HS-27A (cell line): ENCODE results near the gene SEPHS1.
"Not testable (repeated sequence)": the region's sequence is repeated elsewhere in the genome, so short reads cannot be mapped to it uniquely, and the experiment has no call there.

Experiments
- DNase-seq: peaks from one replicate; pipeline ENCODE4 v3.0.0-alpha.2; 2012; ENCODE audit warnings: low read depth, missing footprints

Gene SEPHS1

DNA sequence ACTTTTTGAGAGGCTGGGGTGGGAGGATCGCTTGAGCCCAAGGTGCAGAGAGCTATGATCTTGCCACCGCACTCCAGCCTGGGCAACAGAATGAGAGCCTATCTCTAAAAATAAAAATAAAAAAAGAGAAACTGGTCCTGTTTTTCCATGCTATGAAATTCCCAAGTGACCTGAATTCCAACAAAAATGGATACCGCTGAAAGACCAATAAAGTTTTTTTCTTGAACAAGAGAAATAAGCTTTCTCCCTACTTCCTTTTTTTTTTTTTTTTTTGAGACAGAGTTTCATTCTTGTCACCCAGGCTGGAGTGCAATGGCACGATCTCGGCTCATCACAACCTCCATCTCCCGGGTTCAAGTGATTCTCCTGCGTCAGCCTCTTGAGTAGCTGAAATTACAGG is 12.5 kb upstream of the SEPHS1 start:
- DNase-seq, result no peak

DNA sequence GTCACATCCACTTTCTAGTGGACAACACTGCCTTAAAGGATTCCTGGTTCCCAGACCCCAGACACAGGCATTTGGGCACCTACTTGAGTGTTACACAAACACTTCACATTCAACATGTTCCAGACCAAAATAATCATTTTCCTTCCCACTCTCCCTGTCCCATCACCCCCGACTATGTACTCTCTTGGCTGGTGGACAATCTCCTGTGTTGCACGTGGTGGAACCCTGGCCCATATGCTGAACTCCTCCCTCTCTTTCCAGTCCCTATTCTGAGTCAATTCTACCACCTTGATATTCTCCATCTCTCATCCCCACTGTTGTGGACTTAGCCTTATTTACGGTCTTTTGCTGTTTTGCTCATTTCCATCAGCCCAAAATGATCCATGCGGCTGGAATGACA is 8.3 kb upstream of the SEPHS1 start:
- no peak for DNase-seq

DNA sequence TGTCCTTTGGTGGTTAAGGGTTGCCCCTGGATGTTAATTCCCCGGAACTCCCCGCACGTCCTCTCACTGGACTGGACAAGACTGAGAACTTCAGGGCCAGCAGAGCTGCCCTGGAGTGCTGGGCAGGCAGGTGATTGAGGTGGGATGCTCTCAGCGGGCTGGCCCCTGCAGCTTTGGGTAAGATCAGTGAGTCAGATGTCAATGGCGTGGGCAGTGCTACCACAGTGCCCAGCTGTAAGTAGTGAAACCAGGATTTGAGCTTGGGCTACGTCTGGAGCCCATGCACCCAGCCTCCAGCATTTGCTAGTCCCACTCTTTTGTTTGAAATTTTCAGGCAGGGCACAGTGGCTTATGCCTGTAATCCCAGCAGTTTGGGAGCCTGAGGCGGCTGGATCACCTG is 6.7 kb upstream of the SEPHS1 start:
- DNase-seq, result no peak

DNA sequence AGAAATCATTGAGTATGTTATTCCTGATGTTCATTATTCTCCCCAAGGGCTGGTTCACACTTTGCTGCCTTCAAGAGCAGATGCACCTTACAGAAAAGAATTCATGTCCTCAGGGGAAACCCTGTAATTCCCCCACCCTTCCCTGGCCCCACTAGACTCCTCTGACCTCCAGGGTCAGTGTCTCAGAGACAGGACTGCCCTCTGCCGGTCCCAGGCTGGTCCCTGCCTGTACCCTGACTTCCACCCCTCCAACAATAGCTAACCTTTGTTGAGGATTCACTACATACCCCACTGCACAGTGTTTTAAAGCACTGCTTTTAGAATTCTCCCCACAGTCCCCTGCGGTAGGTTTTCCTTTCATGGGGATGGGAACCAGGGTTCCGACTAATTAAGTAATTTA is 4.4 kb upstream of the SEPHS1 start:
- no peak for DNase-seq

DNA sequence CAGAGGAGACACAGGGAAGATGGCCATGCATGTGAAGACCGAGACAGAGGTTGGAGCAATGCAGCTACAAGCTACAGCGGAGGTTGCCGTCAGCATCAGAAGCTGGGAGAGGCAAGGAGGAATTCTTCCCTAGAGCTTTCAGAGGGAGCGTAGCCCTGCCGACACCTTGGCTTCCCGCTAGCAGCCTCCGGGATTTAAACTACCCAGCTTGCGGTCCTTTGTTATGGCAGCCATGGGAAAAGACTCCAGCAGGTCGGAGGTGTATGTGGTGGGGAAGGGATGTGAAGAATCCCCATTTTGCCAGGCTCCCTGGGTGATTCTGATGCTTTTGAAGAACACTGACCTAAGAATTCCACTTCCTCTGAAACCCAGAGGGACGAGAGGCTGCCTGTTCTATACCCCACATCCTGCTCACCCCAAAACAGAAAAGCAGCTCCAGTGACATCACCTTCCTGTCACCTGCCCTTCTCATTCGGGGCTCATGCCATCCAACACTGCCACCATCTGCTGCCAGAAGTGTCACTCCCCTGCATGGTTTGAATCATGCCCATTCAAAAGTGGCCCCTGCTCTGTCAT is 3.3 kb upstream of the SEPHS1 start:
- DNase-seq, result no peak

DNA sequence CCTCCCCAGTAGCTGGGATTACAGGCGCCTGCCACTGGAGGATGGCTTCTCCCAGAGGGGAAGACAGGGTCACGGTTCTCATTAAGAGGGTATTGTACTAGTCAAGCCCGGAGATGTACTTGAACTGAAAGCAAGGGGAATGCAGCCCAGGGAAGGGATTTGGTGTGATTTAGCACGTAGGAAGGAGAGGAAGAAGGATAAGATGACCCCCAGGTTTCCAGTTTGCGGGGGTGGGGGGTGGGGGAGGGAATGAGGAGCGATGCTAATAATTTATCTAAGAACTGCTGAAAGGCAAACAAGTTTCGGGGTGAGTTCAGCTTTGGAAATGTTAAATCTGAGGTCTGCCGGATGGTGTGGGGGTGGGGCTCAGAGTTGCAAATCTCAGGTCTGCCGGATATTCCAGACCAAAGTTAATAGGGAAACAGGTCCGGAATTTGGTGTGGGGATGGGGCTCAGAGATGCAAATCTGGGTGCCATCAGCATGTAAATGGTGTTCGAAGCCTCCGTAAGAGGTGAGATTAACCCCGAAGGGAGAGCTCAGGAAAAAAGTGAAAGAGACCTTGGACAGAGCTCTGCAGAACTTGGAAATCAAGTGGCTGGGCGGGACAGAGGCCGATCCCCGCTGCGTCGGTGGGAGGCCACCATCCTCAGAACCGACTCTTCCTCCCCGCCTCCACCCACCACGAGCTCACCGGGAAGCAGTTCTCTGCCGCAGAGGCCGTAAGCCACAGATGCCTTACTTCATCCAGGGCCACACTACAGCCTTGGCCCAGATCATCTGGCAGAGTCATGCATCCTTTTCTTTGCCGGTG is 1.6 kb upstream of the SEPHS1 start:
- DNase-seq, result no peak

DNA sequence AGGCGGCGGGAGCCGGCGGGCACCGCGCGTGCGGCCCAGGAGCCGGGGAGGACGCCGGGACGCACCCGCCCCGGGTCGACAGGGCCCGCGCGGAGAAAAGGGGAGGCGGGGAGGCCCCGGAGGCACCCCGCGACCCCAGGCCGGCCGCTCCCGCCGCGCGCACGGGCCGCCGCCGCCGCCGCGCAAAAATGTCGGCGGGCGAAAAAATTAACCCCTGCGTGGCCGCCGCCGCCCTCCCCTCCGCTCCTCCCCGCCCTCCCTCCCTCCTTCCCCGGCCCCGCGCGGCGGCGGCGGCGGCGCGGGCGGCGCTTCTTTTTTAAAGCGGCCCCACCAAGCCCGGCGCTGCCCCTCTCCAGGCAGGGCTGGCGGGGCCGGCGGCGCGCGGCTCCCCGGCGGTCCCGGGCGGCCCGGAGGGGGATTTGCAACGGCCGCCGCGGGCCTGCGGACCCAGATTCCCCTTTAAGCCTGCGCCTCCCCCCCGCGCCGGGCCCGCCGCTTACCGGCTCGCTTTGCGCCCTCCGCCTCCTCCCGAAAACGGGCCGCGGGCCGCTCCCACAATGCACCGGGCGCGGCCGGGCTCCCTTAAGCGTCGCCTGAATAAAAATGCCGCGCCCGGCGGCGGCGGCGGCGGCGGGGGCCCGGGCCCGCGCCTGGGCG is 465 bp downstream of the SEPHS1 start:
- DNase-seq, result no peak

DNA sequence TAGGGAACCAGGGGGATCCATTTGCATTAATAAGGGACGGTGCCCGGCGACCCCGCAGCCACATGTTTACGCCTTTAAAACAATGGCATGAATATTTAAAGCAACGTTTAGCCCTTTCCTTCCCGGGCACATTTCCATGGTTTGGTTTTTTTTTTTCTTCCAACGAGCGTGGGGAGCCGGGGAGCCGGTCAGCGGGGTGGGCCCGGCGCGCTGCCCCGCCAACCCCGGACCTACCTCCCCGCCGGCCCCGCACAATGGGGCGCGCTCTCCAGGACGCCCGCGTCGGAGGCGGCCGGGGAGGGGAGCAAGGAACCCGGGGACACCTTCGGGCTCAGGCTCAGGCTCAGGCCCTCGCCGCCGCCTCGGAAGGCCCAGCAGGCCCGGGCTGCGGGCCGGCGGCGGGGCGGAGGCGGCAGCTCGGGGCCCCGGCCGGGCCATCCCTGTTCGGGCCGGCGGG is 1.0 kb downstream of the SEPHS1 start:
- DNase-seq, result no peak

DNA sequence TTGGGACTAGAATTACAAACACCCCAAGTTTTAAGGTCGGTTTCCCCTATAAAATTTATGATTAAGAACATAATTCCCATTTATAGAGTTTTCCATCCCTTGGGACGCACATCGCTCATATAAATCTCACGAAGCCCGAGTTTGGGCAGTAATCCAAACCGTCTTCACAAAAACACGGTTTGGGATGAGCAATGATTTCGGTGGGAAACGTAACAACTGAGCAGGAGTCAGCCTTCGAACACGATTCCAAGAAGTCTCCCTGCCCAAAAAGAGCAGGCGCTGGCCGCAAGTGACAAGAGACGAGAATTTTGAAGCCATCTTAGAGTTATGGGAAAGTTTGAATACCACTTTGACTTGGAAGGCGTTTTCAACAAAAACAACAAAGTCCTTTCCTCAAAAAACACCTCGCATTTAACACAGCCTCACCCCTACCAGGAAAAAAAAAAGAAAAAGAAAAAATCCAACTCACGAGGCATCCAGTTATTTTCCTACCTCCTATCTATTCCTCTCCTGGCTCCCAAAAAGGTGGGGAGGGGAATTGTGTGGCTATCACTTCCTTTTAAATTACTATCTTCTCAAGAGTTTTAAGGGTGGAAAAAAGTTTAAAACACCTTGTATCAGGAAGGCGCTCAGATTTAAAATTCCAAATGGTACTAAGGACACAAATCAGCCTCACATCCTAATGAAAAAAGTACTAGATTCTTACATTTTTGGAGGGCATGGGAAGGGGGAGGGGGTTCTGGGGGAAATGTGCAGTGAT is 1.6 kb downstream of the SEPHS1 start:
- DNase-seq, result no peak

DNA sequence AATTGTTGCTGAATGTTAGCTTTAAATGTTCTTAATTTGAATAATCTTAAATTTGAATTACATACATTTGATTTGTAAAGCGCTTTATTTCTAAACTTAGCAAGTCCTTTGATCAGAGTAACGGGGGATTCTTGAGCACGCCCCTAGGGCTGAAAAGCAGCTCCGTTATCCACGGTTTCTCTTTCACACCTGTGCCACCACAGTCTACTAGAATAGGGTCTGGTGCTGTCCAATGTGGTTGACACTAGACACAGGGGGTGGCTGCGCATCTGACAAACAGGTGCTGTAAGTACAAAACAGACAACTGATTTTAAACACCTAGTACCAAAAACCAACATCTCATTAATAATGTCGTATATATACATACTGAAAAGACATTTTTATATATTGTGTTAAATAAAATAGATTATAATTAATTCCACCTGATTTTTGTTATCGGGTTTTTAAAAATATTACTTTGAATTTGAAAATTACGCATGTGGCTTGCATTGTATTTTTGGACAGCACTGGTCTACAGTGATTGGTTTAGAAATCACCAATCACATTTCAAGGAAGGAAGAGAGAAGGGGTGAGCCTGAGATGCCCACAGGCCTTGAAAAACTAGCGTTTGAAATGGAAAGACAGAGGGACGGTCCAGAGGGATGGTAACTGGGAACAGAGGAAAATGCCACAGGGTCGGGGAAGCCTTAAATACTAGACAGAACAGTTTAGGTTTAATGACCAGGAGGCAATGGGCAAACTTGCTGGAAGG is 7.3 kb downstream of the SEPHS1 start:
- DNase-seq, result no peak

DNA sequence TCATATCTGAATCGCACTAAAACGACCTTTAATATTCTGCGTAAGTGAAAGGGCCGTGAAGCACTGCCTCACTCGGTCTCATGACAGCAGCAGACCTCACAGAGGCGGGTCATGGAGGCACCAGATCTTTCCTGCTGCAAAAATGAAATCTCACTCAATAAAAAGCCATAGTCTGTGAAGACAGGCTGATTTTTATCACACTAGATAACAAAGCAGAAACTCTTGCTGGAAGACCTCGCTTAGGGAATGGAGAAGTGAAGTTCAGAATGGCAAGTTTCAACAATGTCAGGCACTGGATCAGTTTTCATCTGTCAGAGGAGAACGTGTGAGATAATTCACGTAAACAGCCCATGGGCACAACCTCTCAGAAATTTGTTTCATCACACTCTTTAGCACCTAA is 8.0 kb downstream of the SEPHS1 start:
- no peak for DNase-seq

DNA sequence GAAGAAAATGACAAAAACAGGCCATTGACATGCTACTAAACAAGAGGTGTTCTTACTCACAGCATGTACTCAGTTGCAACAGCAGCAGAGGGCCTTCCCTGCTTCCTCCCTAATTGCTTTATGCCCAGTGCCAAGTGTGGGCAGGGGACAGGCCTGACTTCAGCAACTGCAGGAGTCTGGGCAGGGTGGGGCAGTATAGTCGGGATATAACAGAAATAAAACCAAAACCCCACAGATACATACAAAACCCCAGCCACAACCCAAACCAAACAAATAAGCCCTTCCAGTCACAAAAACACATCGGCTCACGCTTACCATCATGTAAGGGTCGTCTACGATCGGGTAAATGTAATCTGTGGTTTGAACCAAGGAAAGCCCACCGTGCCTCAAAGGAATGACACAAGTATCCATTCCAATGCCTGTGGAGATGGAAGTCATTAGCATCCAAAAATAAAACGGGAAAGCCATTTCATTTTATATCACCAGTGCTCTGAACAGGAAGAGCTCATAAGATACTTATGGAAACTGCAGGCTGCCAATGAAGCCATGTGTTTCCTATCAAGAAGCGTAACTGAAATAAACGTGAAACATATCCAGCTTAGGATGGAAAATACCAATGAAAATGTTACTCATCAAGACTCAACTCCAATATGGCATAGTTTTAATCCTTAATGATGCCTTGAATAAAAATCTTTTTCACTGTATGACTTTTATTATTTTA is 9.5 kb downstream of the SEPHS1 start:
- no peak for DNase-seq

DNA sequence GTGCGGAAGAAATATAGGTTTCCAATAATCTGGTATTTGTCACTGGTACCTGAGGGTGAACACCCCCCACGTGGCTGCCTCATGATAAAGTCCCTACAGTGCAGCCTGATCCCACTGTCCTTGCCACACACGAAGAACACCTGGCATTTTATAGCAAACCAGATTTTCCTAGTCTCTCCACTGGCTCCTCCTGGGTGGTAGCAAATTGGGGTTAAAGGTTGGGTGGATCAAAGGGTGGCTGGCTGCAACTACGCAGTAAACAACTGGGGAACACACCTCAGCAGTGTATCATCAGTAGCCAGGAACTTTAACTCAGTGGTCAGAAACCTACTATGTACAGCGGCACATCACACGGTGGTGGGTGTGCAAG is 10.3 kb downstream of the SEPHS1 start:
- no peak for DNase-seq

DNA sequence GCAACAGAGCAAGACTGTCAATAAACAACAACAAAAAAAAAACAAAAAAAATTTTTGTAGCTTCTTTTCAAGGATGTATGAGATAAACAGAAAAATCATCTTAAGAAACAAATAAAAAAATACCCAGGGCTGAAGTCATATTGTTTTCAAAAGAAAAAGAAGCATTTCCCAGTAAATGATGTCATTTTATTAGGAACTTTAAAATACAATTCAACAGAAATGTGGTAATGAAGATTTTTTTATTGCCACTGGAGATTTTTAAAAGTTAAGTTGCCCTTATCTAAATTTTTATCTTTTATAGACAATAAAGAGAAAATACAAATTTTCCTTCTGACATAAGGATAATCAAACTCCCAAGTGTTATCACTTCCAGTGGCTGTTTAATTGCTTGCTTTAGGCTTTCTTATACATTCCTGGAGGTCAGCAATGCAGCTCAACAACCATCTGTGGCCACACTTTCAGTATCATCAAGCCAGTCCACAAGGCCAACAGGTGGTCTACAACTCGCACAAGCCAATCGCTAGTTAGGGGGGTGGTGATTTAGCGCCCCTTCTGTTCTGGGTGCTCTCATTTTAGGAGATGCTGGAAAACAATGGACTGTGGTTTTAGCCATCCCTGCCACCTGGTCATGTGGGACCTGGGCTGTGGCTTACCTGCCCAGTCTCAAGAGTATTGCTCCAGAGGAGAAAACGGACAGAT is 10.8 kb downstream of the SEPHS1 start:
- no peak for DNase-seq

DNA sequence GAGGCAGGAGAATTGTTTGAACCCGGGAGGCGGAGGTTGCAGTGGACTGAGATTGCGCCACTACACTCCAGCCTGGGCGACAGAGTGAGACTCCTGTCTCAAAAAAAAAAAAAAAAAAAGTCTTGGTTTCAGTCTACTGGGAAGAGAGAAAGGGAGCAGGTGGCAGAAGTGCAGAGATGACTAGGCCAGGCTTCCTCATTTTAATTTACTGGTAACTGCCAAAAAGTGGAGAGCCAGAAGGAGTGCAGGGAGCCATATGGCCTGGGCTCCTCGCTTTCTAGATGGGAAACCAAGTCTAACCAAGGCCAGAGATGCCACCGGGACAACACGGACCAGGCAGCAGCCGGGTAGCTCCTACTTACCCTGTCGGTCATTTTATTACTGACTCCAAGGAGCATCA is 12.2 kb downstream of the SEPHS1 start:
- no peak for DNase-seq

DNA sequence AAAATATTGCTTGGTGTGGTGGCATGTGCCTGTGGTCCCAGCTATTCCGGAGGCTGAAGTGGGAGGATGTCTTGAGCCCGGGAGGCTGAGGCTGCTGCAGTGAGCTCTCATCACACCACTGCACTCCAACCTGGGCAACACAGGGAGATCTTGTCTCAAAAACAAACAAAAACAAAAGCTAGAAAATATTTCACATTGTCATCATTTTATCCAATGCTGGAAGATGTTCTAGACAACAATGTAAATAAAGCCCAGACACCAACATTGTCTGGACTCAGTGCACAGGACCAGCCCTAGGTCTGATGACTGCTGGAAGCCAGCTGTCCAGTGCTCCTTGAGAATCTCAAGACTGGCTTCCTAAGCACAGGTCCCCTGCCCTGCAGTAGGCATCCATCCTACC is 13.5 kb downstream of the SEPHS1 start:
- DNase-seq, result no peak

DNA sequence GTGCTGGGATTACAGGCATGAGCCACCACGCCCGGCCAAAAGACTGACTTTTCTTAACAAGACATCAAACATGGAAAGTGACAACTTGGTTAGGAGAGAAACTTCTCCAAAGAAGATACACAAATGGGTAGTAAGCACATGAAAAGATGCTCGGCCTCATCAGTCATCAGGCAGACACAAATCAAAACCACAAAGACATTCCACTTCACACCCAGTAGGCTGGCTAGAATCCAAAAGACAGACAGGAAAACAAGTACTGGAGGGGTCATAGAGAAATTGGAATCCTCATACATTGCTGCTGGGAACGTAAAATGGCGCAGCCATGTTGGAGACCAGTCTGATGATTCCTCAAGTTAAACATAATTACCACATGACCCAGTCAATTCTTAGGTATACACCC is 16.4 kb downstream of the SEPHS1 start:
- no peak for DNase-seq

DNA sequence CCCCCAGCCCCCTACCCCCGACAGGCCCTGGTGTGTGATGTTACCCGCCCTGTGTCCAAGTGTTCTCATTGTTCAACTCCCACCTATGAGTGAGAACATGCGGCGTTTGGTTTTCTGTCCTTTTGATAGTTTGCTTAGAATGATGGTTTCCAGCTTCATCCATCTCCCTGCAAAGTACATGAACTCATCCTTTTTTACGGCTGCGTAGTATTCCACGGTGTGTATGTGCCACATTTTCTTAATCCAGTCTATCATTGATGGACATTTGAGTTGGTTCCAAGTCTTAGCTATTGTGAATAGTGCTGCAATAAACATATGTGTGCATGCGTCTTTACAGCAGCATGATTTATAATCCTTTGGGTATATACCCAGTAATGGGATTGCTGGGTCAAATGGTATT is 17.1 kb downstream of the SEPHS1 start:
- not testable (repeated sequence) for DNase-seq

DNA sequence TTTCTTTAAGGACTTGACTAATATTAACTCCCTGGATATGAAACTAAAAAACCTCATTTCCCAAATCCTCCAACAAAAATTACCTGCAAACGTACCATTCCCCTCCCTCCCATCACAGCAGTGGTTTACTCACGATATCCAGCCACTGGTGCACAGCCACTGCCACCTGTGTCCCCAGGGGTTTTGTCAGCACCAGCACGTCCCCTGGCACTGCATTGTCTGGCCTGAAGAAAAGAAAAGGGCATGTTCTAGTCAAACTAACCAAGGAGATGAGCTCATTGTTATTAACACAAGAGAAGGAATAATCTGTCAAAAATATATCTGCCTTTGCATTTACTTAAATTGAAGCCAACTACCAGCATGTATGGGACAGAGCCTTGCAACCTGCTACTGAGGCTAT is 18.5 kb downstream of the SEPHS1 start:
- no peak for DNase-seq

DNA sequence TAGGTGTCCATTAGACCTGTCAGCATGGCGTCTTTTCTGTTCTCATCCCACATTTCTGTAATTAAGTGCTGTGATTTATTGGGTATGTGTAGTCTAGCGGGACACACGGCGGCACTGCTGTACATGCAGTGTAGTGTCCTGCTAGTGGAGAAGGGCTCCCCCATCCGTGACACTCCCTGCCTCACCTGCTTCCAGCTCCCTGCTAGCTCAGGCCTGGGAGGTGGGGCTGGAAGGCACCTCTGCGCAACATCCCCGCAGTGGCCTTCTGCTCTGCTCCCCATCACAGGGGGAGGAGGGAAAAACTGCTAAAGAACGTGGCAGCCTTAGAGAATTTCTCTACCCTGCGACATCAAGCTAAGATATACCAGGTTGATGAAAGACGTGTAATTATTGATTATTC is 19.5 kb downstream of the SEPHS1 start:
- DNase-seq, result no peak

DNA sequence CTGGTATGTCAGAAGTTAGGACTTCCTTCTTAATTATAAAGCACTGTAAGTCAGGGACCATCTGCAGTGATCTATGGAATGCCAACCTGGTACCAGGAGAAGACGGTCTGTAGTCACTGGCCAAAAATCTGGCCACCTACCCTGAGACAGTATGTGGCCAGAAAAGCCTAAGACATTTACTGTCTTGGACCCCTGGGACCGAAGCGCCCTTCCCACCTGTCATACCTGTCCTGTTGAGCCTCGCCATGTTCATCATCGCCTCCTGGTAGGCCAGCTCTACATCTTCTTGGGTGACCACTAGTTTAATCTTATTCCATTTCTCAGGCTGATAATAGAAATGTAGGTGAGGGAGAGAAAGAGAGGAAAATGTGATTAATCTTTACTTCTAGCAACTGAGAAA is 20.0 kb downstream of the SEPHS1 start:
- DNase-seq, result no peak
